GM21576 (cell line): ENCODE data around the gene RACGAP1.
"Not testable (repeated sequence)": the region's sequence is repeated elsewhere in the genome, so short reads cannot be mapped to it uniquely, and the experiment has no call there.

ENCODE experiments used
- ATAC-seq: cut with Tn5 transposase; IDR thresholded peaks from one replicate; pipeline ENCODE4 v1.9.1; 2021; ENCODE audit warnings: mild to moderate bottlenecking, moderate library complexity; ENCODE audit not compliant: unreplicated experiment

Gene RACGAP1

DNA sequence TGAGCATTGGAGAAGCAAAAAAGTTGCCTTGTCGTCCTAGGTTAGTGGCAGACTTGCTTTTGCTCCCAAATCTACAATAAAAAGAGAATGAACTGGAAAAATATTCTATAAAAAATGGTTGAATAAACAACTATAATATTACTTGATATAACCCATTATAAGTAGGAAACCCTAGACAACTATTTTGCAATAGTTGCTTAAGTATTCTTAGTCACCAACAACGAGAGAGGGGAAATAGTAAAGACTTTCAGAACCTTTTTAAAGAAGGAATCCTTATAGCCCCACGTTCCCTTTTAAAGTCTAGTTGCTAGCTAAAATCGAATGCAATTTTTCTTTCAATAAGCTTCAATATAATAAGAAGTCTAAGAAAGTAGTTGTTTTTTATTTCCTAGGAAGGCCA lies 35.0 kb downstream of the RACGAP1 start:
- no peak for ATAC-seq

DNA sequence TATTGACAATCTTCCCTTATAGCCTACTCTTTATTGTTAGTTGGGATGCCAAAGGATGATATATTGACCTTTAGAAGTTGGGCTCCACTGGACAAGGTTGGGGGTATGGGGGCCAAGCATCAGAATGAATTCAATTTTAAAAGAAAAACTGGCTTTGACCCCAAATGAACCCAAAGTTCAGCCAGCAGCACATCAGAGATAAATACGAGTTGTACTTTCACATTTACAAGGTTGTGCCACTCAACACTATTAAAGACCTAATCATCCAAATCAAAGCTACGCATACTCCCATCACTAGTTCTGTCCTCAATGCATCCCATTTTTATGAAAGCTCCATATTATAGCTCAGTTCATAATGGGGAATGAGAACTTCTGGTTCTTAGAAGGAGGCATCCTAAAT lies 35.9 kb downstream of the RACGAP1 start:
- not testable (repeated sequence) for ATAC-seq

DNA sequence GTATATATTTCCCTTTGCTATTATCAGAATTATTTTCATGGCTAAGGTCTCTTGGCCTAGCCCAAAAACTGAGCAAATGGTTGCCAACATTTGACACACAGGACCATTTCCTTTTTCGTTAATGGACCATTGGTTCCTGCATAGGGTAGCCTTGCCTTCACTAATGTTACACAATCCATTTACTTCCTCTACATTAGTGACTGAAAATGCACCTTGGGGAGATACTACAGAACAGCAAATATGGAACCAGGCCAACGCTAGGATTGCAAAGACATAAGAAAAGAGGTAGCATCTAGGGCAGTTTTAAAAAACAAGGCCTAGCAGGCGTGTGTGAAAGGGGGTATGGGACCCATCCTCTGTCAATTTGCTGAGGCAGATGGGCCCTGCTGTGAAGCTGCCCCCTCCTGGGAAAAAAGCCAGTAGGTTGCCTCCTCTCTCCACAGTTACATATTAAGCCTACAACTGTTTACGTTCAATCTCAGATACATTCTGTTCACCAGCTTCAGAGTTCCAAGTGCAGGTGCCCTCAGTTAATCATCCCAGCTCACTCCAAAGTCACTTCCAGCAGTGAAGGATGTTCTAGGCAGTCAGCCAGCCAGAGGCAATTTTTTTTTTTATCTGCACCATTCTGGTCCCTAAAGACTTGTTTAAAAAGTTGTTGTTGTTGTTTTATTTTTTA lies 37.5 kb downstream of the RACGAP1 start:
- ATAC-seq = no peak

DNA sequence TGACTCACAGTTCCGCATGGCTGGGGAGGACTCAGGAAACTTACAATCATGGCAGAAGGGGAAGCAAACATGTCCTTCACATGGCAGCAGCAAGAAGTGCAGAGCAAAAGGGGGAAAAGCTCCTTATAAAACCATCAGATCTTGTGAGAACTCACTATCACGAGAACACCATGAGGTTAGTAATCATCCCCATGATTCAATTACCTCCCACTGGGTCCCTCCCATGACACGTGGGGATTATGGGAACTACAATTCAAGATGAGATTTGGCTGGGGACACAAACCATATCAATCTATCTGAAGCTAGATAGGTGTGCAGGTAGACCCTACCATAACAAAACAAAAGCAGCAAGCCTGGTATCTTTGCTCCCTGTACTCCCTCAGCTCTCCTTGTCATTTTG lies 38.8 kb downstream of the RACGAP1 start:
- not testable (repeated sequence) for ATAC-seq

DNA sequence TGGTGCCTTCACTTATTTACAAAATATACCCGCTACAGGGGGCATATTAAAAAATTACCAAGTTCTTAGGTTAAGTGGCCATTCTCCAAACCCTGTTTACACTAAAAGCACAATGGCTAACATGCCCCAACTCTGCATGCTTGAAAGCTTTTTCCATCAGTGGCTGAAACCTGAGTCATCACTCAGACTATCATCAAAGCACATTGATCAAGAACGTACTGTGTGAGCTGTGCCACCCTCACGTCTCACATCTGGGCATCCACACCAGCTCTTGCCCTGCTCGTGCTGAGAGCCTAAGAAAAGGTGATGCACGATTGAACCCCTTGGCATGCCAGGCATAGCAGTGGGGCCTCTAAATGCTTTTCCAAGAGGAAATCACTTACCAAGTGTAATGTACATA lies 39.3 kb downstream of the RACGAP1 start:
- no peak for ATAC-seq

DNA sequence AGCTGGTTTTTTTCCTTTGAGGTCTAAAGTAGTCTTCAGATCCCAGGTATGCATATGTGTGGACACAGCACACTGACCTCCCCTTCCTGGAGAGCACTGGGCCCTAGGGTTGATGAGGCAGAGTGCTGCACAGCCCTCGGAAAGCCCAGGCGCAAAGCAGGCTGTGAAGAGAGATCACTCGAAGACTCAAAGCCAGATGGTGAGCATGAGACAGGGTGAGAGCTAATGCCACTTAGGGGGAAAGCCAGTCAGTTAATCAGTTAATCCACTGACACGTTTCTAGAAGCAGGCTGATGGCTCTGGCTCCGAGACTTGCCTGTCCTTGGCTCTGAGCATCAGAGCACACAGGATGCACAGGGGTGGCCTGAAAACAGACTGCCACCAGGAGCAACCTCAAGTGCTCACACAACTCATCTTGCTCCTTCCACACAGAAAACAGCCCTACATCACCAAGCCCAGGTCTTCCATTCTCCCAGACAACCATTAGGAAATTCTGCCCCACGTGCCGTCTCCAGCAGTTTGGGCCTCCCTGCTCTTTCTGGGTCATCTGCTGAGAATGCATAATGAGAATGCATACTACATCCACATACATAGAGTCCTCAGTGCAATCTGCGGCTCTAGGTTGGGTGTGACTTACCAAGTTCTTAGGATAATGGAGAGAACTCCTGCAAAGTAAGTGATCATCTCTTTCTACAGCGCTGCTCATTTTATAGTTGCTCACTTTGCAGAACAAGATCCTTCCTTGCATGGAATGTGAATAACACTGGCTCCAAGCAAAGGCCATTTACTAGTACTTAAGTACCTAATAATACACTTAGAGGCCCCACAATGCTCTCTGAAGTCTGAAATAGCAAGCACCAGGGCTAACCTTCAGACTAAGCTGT lies 40.6 kb downstream of the RACGAP1 start:
- ATAC-seq = no peak

DNA sequence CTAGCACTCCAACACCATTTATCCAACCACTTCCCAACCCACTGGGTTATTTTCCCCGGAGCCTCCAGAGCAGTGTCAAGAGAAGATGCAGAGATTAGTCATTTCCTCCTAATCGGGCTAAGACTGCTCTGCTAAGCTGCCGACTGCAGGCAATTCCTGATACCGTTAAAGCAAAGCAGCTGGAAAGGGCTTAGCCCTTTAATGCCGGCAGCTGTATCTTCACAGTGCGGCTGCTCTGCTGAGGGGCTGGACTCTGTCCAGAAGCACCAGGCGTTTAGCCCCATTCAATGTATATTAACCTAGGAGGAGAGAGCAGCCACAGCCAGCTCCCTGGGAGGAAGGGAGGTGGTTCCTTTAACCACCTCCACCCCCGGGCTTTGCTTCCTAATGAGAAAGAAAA lies 41.4 kb downstream of the RACGAP1 start:
- no peak for ATAC-seq

DNA sequence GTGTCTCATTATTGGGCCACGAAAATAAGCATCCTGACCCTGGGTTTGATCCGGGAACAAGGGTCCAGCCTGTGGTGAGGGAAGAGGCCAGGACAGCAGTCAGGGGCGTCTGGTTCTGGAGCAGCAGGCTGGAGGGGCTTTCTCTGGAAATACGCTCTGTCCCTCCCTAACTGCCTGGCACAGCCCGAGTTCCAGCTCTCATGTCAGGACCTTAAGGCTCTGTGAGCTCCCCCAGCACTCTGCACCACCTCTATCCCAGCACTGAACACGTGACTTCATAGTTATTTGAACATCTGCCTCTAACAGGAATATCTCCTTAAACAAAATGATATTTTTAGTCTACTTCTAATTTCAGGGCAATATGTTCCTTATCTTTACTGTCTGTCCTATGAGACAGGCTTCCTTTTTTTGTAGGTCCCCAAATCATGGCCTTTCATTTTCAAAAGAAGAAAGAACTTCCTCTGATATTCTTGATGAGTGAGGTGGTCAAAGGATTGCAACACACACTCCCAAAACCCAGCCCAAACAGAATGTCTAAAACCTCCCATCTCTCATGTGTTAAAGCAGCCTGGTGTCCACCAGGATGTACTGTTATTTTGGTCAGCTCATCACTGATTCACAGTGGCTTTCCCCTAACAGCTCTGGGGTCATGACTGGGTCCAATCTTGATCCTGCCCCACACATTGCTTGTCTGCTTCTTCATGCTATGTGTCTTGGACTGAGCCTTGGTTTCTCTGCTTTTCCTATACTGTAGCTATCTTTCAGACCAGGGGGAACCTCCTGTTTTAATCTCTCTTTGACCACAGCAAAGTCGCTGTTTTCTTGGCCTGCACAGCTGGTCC lies 42.8 kb downstream of the RACGAP1 start:
- ATAC-seq = no peak

DNA sequence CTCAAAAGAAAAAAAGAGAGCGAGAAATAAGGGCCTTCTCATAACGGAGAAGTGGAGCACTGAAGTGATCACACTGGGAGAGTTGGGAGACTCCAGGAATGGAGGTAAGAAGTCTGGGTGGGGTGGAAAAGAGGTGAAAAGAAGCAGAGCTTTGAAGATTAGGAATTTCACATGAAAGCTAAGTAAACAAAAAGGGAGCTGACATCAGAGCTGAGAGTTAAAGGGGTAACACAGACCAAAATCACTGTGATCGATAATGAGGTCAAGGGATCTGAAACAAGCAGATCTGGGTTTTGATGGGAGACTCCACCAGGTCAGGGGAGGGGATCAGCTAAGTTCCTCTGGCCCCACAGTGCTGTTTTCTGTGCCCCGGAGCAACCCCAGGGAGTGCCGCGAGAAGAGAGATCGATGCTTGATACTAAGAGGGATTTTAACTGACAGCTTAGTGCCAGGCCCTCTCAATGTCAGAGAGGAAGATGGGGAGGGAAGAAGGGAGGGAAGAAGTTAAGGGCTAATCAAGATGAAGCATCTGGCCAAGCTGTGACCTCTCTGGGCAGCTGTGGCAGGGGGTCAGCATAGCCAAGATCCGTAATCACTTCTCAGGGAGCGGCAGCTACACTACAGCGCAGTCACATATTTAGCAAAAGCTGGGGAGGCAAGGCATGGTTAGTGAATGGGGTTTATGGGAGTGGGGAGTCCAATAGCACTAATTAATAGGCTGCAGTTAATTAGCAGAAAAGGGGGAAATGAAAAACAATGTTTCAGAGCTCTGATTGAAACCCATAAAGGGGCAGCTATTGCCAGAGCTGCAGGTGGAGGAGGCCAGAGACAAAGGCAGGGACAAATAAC lies 44.6 kb downstream of the RACGAP1 start:
- no peak for ATAC-seq

DNA sequence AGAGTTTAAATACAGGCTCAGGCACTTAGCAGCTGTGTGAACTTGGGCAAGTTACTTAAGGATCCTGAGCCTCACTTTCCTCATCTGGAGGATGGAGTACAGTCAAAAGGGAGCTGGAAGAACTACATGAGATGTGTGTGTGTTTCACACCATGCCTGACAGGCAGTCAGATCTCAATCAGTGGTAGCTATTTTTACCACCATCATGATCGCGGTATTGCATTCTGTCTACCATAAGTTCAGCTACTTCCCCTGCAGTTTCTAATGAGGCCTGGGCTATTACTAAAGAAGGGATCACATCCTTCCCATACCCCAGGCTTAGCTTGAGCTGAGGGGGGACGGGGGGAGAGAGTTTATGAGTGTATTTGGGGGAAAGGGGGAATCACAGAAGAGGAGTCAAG lies 45.5 kb downstream of the RACGAP1 start:
- no peak for ATAC-seq

DNA sequence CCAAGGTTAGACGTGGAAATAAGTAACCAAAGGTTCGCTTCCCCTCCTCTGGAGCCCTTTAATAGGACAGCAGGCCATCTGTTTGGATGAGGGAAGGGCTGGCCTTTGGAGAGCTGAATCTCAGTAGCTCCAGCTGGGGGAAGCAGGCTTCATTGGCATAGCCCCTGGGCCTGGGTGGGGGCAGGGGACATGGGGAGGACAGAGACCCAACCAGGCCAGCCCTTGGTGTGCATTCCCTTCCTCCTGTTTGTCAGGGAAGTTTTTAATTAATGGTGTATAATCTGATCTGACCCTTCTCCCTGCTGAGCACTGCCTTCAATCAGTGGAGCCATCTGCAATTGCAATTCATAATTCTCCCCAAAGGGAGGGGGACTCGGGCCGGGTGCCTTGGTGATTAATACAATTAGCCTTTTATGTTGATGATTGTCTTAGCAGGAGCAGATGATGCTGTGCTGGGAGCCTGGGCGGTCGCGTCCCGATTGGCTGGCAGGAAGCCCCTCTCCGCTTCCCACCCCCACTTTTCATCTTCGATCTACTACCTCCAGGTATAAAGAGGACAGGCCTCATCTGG lies 46.2 kb downstream of the RACGAP1 start:
- no peak for ATAC-seq

DNA sequence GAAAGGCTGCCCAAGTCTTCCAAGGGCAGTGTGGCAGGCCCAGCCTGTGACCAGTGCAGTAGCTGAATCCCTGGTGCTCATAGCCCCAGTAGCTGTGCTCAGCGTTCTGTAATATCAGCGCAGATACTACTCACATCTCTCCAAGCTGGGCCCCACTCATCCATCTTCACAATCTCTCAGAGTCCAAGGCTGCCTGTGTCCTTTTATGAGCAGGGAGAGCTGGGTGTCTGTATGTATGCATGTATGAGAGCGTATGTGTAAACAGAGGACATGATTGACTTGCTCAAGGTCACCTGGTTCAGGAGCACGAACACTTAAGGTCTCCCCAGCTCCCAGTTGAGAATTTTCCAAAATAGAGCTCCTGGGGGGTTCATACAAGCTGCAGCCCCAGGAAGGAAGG lies 47.2 kb downstream of the RACGAP1 start:
- ATAC-seq = no peak

DNA sequence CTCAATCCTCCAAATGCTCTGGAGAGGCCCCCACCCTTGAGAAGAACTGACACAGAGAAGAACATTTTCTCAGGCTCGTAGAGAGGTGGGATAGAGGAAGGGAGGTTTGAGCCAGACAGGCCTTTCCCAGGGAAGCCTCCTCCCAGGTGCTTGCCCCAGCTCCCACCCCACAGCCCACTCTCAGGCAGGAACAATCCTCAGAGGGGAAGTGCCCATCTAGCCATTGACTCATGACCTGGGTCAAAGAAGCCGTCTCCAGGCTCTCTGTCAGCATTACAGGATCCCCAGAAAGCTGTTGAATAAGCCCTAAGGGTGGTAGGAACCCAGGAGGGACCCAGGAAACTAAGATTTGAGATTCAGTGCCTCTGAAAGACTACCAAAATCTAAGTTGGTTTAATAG lies 48.7 kb downstream of the RACGAP1 start:
- ATAC-seq = no peak

DNA sequence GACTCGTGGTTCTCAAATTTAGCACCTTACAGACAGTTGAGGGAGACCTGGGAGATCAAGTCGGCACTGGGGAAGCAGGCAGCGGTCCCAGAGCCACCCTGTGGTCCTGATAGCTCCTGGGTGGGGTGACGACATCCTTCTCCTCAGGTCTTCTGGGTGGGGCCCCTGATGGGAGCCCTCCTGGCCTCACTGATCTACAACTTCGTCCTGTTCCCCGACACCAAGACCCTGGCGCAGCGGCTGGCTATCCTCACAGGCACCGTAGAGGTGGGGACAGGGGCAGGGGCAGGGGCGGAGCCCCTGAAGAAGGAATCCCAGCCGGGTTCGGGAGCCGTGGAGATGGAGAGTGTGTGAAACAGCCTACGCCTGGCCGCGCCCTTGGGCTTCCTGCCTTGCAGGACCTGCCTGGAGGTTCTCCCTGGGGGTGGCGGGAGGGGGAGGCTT lies 50.0 kb downstream of the RACGAP1 start:
- ATAC-seq = no peak

DNA sequence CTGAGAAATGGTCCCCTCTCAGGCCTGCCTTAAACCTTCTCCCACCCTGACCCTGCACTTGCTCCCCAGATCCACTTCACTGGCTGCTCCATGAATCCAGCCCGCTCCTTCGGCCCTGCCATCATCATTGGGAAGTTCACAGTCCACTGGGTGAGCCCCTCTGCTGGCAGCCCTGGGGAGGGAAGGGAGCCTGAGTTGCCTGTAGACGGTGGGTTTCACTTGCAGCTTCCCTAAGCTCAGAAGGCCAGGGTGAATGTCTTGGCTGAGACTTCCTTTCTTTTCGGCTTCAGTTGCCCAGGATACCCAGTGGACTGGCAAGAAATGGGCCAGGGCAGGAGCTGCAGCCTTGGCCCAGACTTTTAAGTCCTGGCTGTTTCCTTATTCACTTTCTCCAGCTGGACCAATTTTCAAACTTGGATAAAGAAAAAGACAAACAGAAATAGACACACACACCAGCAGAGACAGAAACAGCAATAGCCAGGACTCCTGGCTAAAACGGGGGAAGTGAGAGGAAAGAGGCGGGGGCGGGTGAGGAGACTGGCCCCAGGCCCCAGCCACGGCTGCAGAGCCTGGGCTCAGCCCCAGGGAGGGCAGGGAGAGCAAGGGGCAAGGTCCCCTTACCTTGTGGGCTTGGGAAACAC lies 50.5 kb downstream of the RACGAP1 start:
- no peak for ATAC-seq

DNA sequence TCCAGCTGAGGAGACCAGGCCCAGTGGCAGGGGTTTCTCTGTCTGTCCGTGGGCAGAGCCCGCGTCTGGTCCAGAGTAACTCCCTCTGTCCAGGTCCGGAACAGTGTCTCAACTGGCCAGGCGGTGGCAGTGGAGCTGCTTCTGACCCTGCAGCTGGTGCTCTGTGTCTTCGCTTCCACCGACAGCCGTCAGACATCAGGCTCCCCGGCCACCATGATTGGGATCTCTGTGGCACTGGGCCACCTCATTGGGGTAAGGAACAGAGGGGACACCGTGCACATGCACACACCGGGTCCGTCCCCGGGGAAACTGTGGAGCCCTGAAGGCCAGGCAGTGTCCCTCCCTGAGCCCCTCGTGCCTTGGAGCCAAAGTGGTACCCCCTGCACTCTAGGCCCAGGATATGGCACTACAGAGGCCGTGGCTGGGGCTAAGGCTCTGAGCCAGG lies 51.0 kb downstream of the RACGAP1 start:
- ATAC-seq = no peak

DNA sequence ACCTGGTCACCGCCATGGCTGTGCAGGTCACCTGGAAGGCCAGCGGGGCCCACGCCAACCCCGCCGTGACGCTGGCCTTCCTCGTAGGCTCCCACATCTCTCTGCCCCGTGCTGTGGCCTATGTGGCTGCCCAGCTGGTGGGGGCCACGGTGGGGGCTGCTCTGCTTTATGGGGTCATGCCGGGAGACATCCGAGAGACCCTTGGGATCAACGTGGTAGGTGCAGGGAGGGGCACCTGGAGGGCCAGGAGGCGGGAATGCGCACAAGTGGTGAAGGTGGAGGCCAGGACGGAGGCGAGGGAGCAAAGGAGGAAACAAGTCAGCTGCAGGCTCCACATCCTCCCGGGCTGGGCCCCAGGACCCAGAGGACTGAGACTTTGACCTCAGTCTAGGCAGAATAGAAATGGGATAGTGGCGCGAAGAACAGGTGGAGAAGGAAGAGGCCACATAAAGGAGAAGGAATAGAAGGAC lies 51.9 kb downstream of the RACGAP1 start:
- ATAC-seq = no peak

DNA sequence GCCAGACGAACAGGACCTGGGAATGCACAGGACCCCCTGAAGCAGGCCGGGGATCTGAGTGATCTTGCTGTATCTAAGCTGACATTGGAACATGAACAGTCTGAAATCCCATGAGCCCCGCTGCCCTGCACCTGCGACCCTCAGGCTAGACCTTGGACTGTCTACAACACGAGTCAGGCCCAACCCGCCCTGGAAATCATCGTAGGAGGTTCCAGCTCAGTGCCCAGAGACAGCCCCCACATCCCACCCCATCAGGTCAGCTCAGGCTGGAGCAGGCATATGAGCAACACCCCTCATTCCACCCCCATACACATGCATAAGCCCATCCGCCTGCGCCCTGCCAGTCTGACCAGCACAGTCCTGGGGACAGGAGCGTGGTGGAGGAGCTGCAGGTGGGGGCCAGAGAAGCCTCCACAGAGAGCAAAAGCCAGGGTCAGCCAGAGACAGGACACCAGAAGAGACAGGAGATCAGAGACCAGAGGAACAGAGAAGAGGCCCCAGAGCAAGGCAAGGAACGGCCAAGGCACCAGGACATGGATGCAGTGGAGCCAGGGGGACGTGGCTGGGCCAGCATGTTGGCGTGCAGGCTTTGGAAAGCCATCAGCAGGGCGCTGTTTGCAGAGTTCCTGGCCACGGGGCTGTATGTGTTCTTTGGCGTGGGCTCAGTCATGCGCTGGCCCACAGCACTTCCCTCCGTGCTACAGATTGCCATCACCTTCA lies 52.5 kb downstream of the RACGAP1 start, which contains the start of gene AQP6:
AQP6 (plus strand) TSS at position 307 of the 720 bp plus-strand sequence; CDS start at position 534, 227 bp downstream.
- no peak for ATAC-seq

DNA sequence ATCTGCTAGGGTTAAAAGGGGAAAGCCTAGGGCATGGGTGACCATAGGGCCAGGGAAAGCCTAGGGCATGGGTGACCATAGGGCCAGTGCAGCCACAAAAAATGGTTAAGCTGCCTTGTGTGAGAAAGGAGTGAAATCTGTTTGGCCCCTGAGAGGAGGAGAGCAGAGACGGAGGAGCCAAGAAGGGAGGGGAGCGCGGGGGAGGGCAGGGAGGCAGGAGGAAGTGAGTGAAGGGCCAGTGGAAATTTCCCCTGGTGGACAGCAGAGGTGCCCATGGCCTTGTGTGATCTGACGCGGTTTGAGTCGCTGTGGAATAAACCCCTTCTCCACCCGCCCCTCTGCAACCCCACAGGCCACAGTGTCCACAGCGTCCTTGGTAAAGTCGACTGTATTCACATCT lies 53.2 kb downstream of the RACGAP1 start:
- no peak for ATAC-seq
